Ovary (tissue), 9 donors: ENCODE data around the gene AFAP1L2. TPM values are rescaled to one million over a fixed set of nuclear protein-coding genes. Genes with fewer than 3 reads are reported as not detected.

ENCODE experiments used
- DNase-seq, 5 donors: peaks; one replicate each; pipeline ENCODE4 v3.0.0-alpha.2; 2019 to 2020
- H3K27ac ChIP-seq, 2 donors: fragments of 200-600 bp; one replicate each; pipeline versions ENCODE4 v1.5.1 to v1.8.0; 2019 to 2022
- H3K27me3 ChIP-seq: fragments of 200-600 bp; one replicate; pipeline ENCODE4 v1.8.0; 2022
- H3K36me3 ChIP-seq: fragments of 200-600 bp; sonication (generic); one replicate; pipeline ENCODE4 v1.5.1; 2019
- H3K4me1 ChIP-seq: one replicate; pipeline ENCODE4 v1.8.1; 2013; ENCODE audit warnings: mild to moderate bottlenecking, moderate library complexity; ENCODE audit not compliant: insufficient read depth
- H3K4me3 ChIP-seq: fragments of 200-600 bp; sonication (generic); one replicate; pipeline ENCODE4 v1.5.1; 2017
- H3K9me3 ChIP-seq, 2 donors: fragments of 200-600 bp in 1 of 2; sonication (generic) in 1 of 2; one replicate each; pipeline versions ENCODE4 v1.5.1 to v1.8.1; 2013 to 2019; ENCODE audit warnings: mild to moderate bottlenecking in 1 of 2, moderate library complexity in 1 of 2
- EP300 ChIP-seq: sonication (generic); formaldehyde crosslinking; IDR thresholded peaks from one replicate; pipeline ENCODE4 v1.6.1; 2017; ENCODE audit warnings: antibody characterized with exemption
- POLR2A ChIP-seq: fragments of 450-650 bp; IDR thresholded peaks from one replicate; pipeline ENCODE4 v1.6.1; 2017; ENCODE audit warnings: antibody characterized with exemption, mild to moderate bottlenecking, moderate library complexity
- WGBS, 3 donors: extraction: QIAGEN DNeasy Blood & Tissue Kit in 1 of 3; methylation state at CpG; one replicate each; pipeline versions ENCODE4 v1.1.5 to v1.1.7; 2013 to 2017; 5-methylcytosine and 5-hydroxymethylcytosine counted together
- intact Hi-C, 4 donors: fragments of 100-400 bp; cut with DNase I; formaldehyde crosslinking; loops; one replicate each; pipeline versions ENCODE4 v1.11.0 to v1.15.1; 2022 to 2023
- polyA plus RNA-seq, 2 donors: library from polyadenylated mRNA; stranded (reverse); fragments of 200-250 nt in 1 of 2; fragments of 350-450 nt in 1 of 2; fragmentation: Illumina TruSeq in 1 of 2; extraction: RNeasy Lipid Tissue Mini Kit (QIAGEN cat#74804) in 1 of 2; gene quantifications; one replicate each; pipeline ENCODE4 v1.2.3, GENCODE V29; 2013 to 2014
- total RNA-seq, 7 donors: library from RNA; depleted of rRNA in 2 of 7; stranded (reverse); fragments of >200 nt in 2 of 7; fragmentation: NEBNext Ultra II Directional in 3 of 7; extraction: Animal tissue kit (Norgen Biotek cat#: 25700) in 3 of 7; gene quantifications; one replicate each; pipeline versions ENCODE4 v1.1.0 to v1.2.4, GENCODE V29; 2016 to 2023
- TF ChIP-seq, protein P1 (sequence below), 3 donors: fragments of 450-650 bp in 2 of 3; fragments of 200-600 bp in 1 of 3; IDR thresholded peaks; one replicate each; pipeline versions ENCODE4 v1.5.1 to v1.8.0; 2016 to 2022; ENCODE audit warnings: antibody characterized with exemption in 3 of 3, mild to moderate bottlenecking in 1 of 3
- donor health status: DM: no; HTN: no; CAD: no; lungs with moderate emphysema.
- donor health status: DM: no; HTN: no; CAD: no.
- donor health status: Bipolar disorder and iron deficiency.
- donor health status: DM: yes; HTN: yes; CAD: no.
- donor health status: DM: no; HTN: no; CAD: no.
- donor health status: DM: yes; HTN: yes; CAD: no.

AFAP1L2 gene
- total and polyA plus RNA-seq, 9 donors = 9.8 to 53.7 (median 23.3) TPM

- no peak for DNase-seq
- Histone ChIP-seq H3K4me3 (no peak overlapping the region), H3K9me3 (no peaks in the 10 kb centered on the region), H3K36me3 (no peaks in the 10 kb centered on the region), H3K27me3 (no peaks in the 10 kb centered on the region), H3K27ac (peak overlapping the region in 1 of 2 donors; percentile 78), H3K4me1 (peaks cover 20% of the 10 kb centered on the region)
- intact Hi-C loops = no loop called here
- TF ChIP-seq POLR2A = no peak
- TF ChIP-seq EP300 = no peak
- TF ChIP-seq, protein P1, sequence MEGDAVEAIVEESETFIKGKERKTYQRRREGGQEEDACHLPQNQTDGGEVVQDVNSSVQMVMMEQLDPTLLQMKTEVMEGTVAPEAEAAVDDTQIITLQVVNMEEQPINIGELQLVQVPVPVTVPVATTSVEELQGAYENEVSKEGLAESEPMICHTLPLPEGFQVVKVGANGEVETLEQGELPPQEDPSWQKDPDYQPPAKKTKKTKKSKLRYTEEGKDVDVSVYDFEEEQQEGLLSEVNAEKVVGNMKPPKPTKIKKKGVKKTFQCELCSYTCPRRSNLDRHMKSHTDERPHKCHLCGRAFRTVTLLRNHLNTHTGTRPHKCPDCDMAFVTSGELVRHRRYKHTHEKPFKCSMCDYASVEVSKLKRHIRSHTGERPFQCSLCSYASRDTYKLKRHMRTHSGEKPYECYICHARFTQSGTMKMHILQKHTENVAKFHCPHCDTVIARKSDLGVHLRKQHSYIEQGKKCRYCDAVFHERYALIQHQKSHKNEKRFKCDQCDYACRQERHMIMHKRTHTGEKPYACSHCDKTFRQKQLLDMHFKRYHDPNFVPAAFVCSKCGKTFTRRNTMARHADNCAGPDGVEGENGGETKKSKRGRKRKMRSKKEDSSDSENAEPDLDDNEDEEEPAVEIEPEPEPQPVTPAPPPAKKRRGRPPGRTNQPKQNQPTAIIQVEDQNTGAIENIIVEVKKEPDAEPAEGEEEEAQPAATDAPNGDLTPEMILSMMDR (IDR thresholded peaks at IDR 0.05) = no peak
- WGBS, 3 donors = 33 to 46% (median 37%) methylated on average over 3 of the region's 3 CpGs
Observed at GRCh38 chr10:114375047-114375446, 29.3 kb downstream of the AFAP1L2 start.

GRCh38 chr10:114374053-114374791, 30.1 kb downstream of the AFAP1L2 start:
- WGBS, 3 donors = 6 to 17% (median 9%) methylated on average over 15 of the region's 15 CpGs
- H3K4me3 ChIP-seq = no peak overlapping the region
- TF ChIP-seq EP300 (no peak), POLR2A (no peak)
- TF ChIP-seq, protein P1 (IDR thresholded peaks at IDR 0.05) = no peak
- H3K9me3 ChIP-seq = no peaks in the 10 kb centered on the region
- H3K4me1 ChIP-seq = peaks cover 16% of the 10 kb centered on the region
- H3K36me3 ChIP-seq = no peaks in the 10 kb centered on the region
- no peaks in the 10 kb centered on the region for H3K27me3 ChIP-seq
- peak; percentile 81 to 89 (median 84) for DNase-seq
- peak overlapping the region; percentile 72 to 78 for H3K27ac ChIP-seq
- intact Hi-C loops = no loop called here

DNA sequence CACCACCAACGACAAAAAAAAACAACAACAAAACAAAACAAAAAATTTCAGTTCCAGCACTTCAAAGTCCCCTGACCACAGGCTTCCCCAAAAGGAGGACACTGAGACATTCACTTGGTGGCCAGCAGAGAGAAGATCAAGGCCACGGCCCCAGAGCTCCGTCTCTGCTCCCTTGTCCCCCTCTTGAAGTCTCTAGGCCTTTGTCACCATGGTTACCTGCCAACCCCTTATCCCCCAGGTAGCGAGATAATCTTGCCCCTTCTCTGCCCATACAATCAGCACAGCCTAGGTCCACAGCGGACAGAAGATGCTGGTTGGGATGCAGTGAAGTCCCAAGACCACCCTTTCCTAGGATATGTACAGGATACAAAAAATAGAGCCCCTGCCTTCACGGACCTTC, 30.7 kb downstream of the AFAP1L2 start:
- no peaks in the 10 kb centered on the region for H3K36me3 ChIP-seq

GRCh38 chr10:114372995-114373394, 31.3 kb downstream of the AFAP1L2 start:
- H3K27me3 ChIP-seq = no peaks in the 10 kb centered on the region
- peak overlapping the region in 1 of 2 donors; percentile 72 for H3K27ac ChIP-seq
- no peak for DNase-seq
- WGBS, 3 donors = 73 to 74% (median 74%) methylated on average over 5 of the region's 5 CpGs
- peaks cover 19% of the 10 kb centered on the region for H3K4me1 ChIP-seq
- no peak overlapping the region for H3K4me3 ChIP-seq
- no peaks in the 10 kb centered on the region for H3K9me3 ChIP-seq
- H3K36me3 ChIP-seq = no peaks in the 10 kb centered on the region
- TF ChIP-seq, protein P1 (IDR thresholded peaks at IDR 0.05) = no peak
- TF ChIP-seq EP300 = no peak
- no peak for TF ChIP-seq POLR2A
- intact Hi-C loops = no loop called here

More for the DNA sequence above, 30.7 kb downstream of the AFAP1L2 start:
- 37 to 44% (median 43%) methylated on average over 6 of the region's 6 CpGs for whole genome bisulfite sequencing, 3 donors
- no peak overlapping the region for H3K4me3 ChIP-seq
- H3K27me3 ChIP-seq = no peaks in the 10 kb centered on the region
- no peak for DNase-seq
- TF ChIP-seq POLR2A = no peak
- TF ChIP-seq, protein P1 (IDR thresholded peaks at IDR 0.05) = no peak
- TF ChIP-seq EP300 = no peak
- H3K27ac ChIP-seq = peak overlapping the region; percentile 72 to 78
- intact Hi-C loops = no loop called here
- no peaks in the 10 kb centered on the region for H3K9me3 ChIP-seq
- H3K4me1 ChIP-seq = peaks cover 16% of the 10 kb centered on the region
